Activated gamma-delta T cell (primary cell): ENCODE data around the gene C5orf52.
"Not testable (repeated sequence)": the region's sequence is repeated elsewhere in the genome, so short reads cannot be mapped to it uniquely, and the experiment has no call there.

Source experiments
- DNase-seq: peaks from one replicate; lab custom pipeline; 2025; lab: John Stamatoyannopoulos, UW
- total RNA-seq, 2 donors: gene quantifications; one replicate each; lab custom pipeline; 2026; lab: John Stamatoyannopoulos, UW

The C5orf52 gene
- total RNA-seq = 0 reads per million in 2 donors

GRCh38 chr5:157670662-157671591, at the start of gene C5orf52:
TSS of gene C5orf52 (plus strand) at chr5:157671533. CDS start at chr5:157671615, 82 bp downstream.
- no peak for DNase-seq

- DNase-seq = no peak
Observed at GRCh38 chr5:157624144-157624543, 47.2 kb upstream of the C5orf52 start.

- DNase-seq = no peak
Observed at GRCh38 chr5:157626831-157627230, 44.5 kb upstream of the C5orf52 start.

- DNase-seq = no peak
Observed at GRCh38 chr5:157630341-157630740, 41.0 kb upstream of the C5orf52 start.

GRCh38 chr5:157640406-157641066, 30.8 kb upstream of the C5orf52 start:
- no peak for DNase-seq

GRCh38 chr5:157648275-157648990, 22.9 kb upstream of the C5orf52 start:
- no peak for DNase-seq

- no peak for DNase-seq
Observed at GRCh38 chr5:157649101-157649500, 22.2 kb upstream of the C5orf52 start.

GRCh38 chr5:157650991-157651611, 20.2 kb upstream of the C5orf52 start:
- no peak for DNase-seq

GRCh38 chr5:157651623-157652376, 19.5 kb upstream of the C5orf52 start:
- DNase-seq = peak; percentile 64

- DNase-seq = no peak
Observed at GRCh38 chr5:157652377-157652692, 19.0 kb upstream of the C5orf52 start, which contains the start of gene SOX30. TSS of gene SOX30 (minus strand) at chr5:157652438. CDS start at chr5:157652078, 360 bp downstream.

GRCh38 chr5:157657516-157657915, 13.8 kb upstream of the C5orf52 start:
- DNase-seq = no peak

GRCh38 chr5:157658893-157659292, 12.4 kb upstream of the C5orf52 start:
- DNase-seq = no peak

- no peak for DNase-seq
Observed at GRCh38 chr5:157659868-157660660, 11.3 kb upstream of the C5orf52 start.

- no peak for DNase-seq
Observed at GRCh38 chr5:157665467-157666070, 5.8 kb upstream of the C5orf52 start.

- no peak for DNase-seq
Observed at GRCh38 chr5:157668356-157668755, 3.0 kb upstream of the C5orf52 start.

GRCh38 chr5:157669701-157670097, 1.6 kb upstream of the C5orf52 start:
- no peak for DNase-seq

GRCh38 chr5:157671592-157672330, 428 bp downstream of the C5orf52 start:
- DNase-seq = no peak

- DNase-seq = no peak
Observed at GRCh38 chr5:157672976-157673375, 1.6 kb downstream of the C5orf52 start.

- not testable (repeated sequence) for DNase-seq
Observed at GRCh38 chr5:157674351-157674750, 3.0 kb downstream of the C5orf52 start.
